ENCODE measurements around the gene LGR6.

The LGR6 gene

DNA sequence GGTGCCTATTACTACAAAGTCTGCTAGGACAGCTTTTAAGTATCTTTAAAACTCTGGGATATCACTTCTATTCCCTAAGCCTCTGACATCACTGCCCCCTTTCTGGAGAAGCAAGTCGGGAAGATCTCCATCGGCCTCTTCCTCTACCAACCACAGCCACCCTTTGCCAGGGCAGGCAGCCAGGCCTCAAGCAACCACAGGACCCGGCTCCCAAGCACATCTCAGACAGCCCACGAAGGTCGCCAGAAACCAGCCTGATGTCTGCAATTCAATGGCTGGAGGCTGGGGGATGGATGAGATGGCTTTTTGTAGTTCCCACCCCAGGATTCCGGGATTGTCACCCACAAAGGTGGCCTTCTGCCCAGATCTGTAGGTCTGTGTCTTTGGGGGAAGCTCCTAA is 70.7 kb downstream of the LGR6 start:
- no peak for DNase-seq (ENCODE audit: low read depth, low spot score)

DNA sequence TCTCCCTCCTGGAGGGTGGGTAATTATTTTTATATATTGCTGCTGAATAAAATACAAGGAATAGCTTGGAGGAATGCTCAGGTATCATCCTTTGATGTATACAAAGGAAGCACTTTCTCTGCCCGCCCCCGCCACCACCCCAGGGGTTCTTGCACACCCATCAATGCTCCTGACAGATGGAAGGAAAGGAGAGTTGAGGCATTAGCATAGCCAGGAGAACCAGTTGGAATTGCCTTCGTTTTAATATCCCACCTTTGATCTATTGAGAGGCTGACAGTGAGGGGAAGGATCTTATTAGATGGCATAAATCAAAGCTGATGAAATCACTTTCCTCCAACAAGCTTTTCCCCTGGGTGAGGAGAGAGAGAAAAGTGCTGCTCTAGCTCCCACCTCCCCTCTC is 71.1 kb downstream of the LGR6 start:
- no peak for DNase-seq (ENCODE audit: low read depth, low spot score)

DNA sequence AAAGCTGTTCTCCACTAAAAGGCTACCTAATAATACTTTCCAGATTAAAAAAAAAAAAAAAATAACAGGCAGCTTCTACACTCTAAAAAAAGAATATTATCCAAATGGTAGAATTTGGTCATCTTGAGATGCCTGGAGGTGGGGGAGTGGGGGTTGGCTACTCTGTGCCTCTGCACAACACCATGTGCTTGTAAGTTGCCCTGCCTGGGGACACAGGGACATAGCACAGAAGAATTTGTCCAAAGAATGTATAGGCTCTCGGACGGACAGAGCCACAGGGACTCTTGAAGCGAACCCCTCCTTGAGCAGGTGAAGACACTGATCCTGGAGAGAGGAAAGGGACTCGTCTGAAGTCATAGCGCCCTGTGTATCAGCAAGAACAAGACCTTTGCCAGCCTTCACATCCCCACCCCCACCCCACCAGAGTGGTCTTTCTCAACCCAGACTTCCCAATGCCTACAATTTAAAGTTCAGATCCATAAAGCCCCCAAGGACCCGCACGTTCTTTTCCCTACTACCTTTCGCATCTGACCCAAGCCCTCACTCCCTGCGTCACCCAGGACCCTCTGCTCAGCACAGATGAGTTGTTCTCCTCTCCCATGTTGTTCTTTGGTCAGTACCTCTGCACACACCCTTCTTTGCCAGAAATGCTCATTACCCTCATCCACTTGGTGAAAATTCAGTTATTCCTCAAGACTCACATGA is 72.6 kb downstream of the LGR6 start:
- no peak for DNase-seq (ENCODE audit: low read depth, low spot score)

DNA sequence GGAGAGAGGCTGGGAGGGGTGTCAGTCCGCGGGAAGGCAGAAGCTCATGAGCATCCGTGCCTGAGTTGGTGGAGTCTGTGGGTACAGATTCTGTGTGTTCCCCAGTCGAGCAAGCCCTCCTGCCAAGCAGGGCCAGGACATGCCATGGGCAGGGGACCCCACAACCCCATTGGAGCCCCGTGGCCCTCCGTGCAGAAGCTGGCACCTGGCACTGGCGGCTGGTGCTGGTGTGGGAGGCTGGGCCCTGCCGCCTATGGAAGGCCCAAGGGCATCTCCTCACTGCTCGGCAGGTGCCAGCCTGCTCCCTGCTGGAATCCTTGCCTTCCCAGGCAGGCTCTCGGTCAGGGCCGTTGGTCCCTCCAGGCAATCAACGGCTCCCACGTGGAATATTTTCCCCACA is 74.4 kb downstream of the LGR6 start:
- DNase-seq (ENCODE audit: low read depth, low spot score): no peak

DNA sequence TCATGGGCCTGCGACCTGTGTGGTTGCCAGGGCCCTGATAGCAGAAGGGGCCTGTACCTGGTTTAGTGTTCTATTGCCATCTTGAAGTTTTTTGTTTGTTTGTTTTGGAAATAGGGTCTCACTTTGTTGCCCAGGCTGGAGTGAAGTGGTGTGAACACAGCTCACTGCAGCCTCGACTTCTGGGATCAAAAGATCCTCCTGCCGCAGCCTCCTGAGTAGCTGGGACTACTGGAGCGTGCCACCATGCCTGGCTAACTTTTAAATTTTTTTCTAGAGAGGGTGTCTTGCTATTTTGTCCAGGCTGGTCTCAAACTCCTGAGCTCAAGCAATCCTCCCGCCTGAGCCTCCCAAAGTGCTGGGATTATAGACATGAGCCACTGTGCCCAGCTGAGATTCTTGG is 75.2 kb downstream of the LGR6 start:
- no peak for DNase-seq (ENCODE audit: low read depth, low spot score)

DNA sequence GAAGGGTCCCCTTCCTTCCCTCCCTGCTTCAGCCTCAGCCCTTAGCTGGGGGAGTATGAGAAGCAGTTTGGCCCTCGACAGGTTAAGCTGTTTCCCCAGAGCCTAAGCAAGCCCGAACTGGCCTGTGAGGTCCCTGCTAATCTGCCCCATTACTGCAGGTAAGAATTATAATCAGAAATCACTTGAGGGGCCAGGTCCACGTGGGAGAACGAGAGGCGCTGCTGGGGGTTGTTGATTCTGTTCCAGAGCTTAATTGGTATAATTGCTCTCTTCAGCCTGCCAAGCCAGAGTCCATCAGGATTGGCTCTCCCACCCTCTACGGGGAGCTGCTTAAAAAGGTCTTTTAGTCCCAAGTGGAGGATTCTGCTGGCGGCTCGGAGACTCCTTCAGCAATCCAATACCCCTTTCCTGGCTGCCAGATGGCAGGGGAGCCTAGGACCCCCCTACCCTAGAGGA is 77.3 kb downstream of the LGR6 start:
- no peak for DNase-seq (ENCODE audit: low read depth, low spot score)

DNA sequence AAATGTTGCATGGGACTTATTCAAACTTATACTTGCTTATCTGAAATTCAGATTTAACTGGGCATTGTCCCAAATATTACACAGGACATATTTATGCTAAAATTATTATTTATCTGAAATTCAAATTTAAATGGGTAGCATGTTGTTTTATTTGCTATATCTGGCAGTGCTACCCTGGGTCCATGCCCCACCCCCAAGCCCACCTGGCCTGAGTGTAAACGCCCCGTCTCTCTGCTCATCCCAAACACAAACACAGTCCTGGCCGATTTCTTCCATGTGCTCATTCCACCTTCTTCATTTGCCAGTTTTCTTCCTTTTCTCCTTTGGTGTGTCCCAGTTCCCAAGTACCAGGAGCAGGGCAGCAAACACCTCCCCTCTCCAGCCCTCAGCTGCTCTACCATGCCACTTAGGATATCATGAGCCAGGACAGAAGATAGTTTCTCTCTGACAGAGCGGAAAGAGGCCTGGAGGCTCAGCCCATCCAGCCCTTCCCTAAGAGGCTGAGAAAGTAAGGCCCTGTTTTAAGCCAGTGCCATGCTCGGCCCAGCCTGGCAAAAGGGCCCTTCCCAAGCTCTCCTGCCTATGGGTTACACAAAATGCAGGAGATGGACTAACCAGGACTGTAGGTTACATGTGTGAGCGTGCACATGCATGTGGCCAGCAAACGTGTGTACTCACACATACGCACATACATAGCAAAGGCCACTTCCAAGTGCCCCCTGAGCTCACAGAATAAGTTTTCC is 78.7 kb downstream of the LGR6 start:
- DNase-seq (ENCODE audit: low read depth, low spot score): no peak

DNA sequence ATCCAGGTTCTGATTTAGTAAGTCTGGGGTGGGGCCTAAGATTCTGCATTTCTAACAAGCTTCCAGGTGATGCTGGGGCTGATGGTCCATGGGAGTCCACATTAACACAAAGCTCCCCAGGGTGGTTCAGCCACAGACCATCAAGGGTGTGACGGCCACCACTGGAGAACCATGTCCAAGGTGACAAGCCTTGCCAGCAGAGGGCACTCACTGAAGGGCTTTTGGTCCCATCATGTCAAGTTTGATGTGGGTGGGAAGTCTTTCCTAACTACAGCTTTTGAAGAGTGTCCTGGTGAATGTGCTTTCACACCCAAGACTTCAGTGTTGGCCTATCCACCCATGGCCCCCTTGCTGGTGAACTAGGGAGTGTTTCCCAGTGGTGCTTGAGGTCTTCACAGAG is 81.0 kb downstream of the LGR6 start:
- DNase-seq (ENCODE audit: low read depth, low spot score): no peak

DNA sequence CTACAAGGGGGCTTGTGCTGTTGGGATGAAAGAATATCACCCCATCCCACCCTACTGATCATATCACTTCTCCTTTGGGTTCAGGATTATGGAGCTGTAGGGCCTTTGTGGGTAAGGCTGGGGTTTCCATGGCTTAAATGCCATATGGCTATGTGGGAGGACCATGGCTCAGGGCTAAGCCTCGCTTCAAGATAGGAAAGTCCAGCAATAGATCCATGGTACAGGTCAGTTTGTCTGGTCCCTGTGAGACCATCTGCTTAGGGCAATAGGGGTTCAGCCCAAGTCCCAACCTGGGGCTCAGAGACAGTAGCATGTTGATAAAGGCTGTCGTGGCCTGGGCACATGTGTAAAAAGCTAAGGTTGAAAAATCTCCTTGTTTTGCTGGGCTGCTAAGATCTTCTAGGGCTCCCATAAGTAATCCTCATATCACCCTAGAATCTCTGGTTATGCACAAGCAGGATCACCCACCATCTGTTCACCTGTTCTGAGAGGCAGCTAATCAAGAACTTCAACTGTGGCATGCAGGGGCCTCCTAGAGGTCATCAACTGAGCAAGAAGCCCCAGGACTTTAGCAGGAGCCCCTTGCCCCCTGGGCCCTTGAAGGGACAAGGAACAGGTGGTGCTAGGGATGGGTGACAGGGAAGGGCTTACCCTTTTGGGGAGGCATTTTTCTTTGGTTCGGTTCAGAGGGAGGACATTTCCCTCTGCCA is 81.6 kb downstream of the LGR6 start:
- DNase-seq (ENCODE audit: low read depth, low spot score): no peak

DNA sequence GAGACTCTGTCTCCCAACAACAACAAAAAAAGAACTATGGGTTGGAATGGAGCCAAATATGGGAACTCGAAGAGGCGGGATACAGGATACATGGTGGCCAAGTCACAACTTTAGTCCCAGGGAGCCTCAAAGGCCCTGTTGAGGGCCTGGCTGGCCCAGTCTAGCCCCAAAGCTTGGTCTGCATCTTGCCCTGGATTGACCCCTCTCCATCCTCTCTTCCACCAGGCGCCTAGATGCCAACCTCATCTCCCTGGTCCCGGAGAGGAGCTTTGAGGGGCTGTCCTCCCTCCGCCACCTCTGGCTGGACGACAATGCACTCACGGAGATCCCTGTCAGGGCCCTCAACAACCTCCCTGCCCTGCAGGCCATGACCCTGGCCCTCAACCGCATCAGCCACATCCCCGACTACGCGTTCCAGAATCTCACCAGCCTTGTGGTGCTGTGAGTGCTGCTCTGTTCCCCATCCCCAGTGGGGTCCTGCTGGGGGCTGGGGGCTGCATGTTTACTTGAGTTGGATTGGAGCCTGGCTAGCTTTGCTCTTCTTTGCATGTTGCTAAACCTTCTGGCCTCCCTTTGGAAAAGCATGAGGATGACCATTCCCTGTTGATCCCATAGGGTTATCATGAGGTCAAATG is 82.6 kb downstream of the LGR6 start:
- no peak for DNase-seq (ENCODE audit: low read depth, low spot score)

DNA sequence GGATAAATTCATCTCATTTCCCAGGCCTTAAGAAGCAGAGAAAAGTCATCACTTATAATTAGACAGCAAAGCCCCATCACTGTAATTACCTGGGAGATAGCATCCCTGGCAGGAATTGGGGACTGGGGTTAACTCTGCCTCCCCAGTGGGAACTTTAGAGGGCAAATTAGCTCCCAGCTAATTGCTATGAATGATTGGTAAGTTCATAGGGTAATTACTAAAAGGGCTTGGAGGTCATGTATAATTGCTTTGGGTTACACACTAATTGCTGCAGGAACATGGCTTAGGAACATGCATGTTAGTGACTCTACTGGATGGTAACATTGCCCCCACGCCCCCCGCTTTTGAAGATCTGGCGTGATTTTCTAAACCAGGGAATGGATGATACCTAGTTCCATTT is 83.3 kb downstream of the LGR6 start:
- DNase-seq (ENCODE audit: low read depth, low spot score): no peak

DNA sequence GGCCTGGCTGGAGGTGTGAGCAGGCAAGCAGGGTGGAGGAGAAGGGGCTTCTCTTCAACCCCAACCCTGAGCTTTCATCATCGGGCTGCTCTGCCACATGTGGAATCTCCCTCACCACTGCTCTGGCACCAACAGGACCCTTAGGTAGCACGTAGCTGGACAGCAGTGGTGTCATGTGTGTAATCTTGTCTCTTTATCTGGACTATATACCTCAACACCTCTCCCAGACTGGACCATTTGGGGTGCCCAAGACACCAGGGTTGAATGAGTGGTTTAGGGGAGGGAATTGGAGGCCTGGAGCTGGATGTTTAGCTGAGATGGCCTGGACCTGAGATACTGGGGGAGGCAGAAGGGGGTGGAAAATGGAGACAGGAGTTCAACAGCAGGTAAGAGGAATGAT is 85.2 kb downstream of the LGR6 start:
- no peak for DNase-seq (ENCODE audit: low read depth, low spot score)

DNA sequence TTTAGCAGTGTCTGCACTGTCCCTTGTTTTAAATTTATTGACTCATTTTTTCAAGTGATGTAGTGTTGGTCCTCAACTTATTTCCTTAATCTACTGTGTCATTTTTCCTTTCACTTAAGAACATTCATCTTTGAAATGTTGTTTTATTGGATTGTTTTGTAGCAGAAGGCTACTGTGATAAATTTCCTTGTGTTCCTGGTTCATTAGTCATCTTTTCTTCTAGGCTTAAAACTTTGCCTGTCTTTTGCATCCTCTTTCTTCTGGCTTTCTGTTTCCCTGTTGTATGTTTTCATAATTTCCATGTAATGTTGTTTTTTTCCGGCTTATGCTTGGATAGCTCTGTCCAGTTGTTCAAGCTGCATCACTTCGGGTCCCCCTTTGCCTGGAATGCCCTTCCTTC is 86.2 kb downstream of the LGR6 start:
- DNase-seq (ENCODE audit: low read depth, low spot score): no peak

DNA sequence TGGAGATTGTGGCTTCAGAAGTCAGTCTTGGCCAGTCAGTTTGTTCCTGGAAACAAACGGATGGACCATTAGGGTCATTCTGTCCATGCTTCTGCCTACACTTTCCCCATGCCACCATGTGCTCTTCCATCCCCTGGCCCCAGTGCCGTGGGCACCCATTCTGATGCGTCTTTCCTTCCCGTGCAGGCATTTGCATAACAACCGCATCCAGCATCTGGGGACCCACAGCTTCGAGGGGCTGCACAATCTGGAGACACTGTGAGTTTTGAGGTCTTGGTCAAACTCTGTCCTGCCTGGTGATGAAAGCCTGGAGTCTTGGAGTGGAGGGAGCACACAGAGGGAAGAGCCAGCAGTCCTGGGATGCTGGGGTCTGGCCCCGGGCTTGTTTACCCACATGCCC is 87.0 kb downstream of the LGR6 start:
- DNase-seq (ENCODE audit: low read depth, low spot score): no peak

DNA sequence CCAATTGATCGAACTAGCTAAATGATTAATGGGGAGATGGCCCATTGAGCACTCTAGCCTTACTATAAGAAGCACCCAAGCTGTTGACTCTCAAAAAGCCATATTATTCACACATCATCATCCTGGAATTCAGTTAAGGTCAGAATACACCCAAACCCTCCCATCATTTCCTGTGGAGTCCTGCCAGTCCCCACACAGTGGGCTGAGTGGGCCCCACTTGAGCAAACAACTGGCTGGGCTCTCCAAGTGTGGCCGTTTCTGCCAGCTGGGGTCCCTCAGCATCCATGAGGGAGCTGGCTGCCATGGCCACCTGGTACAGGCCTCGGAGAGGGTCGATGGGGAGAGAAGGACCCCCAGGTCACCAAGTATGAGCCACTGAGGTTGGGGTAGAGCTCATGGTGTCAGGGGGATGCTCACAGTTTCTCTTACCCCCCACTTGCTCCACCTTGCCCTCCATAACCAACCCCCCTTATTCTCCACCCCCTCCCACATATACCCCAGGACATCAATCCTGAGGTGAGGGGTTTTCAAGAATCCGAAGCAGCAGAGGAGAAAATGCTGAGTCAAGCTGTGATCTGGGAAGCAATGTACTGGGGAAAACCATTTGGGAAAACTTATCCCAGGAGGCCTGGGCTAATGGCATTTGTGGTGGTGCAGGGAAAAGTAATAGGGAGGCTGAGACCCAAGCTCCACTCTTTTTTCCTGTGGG is 87.9 kb downstream of the LGR6 start:
- no peak for DNase-seq (ENCODE audit: low read depth, low spot score)

DNA sequence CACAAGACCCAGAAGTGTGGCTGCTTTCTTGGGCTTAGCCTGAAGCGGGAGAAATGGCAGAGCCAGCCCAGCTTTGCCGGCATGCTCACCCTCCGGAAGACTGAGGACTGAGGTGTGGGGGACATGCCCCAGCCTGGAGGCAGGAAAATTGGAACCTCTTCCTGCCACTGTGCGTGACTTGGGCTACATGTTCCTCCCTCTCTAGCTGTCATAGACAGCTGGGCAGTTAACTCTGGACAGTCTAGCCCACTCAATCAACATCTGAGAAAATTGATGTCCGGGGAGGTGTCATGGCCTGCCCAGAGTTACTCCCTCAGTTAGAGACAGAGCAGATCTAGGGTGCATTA is 88.4 kb downstream of the LGR6 start:
- DNase-seq (ENCODE audit: low read depth, low spot score): no peak

DNA sequence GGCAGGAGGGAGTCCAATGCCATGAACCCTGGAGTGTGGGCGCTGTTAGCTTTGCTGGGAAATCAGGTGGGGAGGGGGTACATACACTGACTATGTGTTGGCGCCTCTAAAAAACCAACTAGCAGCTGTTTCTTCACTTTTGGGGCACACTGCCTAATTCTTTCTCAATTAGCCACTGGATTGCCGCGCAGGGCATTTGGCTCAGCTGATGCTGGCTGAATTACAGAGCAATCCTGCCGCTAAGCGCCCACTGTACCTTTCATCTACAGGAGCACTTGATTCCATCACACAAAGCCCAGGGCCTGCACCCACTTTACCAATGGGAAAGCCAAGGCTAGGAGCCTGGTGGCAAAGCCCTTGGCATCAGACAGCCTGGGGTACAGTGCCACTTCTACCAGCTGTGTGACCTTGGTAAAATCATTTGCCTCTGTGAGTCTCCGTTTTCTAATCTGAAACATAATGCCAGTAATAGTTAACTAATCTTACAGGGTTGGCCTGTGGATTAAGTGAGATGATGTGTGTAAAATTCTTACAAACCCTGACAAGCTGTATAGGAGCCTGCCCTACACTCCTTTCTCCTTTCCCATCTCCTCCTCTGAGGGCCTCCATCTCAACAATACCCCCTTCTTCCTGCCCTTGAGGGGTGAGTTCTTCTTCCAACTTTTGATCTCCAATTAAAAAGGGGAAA is 89.1 kb downstream of the LGR6 start:
- DNase-seq (ENCODE audit: low read depth, low spot score): no peak

DNA sequence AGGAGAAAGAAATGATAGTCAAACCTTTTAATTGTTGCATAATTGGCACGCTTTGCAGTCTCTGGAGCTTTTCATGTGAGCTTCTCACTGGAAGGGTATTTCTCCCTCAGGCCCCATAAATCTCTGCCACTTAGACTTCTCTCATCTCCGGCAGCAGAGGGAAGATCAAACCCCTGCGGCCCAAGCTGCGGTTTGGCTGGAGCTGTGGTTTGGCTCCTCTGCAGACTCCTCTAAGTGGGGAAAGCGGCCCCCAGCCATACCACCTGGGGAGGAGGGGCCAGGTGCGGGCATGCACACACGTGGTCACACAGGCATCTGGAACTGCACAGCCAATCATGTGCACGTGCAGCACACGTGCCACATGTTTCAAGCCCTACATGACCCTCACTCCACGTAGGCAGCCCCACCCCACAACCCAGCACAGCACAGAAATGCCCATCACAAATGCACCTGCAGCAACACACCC is 89.8 kb downstream of the LGR6 start:
- DNase-seq (ENCODE audit: low read depth, low spot score): no peak

DNA sequence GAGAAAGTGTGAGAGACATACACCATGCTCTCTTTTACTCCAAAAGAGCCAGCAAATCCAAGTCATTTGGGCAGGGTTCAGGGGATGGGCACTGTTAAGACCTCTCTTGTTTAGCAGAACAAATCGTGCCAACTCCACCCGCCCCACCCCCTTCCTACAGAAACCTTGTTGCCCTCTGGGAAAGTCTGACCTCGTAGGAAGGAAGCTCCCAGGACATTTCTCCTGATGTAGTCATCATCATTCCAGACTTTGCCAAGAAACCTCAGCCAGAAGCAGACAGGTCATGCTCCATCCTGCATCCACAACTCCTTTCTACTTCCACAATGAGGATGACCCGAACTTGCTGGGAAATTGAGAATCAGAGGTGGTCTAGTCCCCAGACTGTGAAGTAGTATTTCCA is 90.4 kb downstream of the LGR6 start:
- no peak for DNase-seq (ENCODE audit: low read depth, low spot score)

DNA sequence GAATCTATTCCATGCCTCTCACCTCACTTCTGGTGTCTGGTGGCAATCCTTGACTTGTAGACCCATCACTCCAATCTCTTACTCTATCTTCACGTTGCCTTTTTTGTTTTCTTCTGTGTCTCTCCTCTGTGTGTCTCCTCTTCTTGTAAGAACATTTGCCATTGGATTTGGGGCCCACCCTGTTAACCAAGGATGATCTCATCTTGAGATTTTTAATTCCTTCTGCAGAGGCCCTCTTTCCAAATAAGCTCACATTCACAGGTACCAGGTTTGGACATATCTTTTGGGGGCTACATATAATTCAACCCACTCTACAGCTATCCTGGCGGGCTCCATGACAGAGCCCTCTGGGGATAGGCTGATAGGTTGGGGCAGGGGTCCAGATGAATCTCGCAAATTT is 92.3 kb downstream of the LGR6 start:
- DNase-seq (ENCODE audit: low read depth, low spot score): no peak

DNA sequence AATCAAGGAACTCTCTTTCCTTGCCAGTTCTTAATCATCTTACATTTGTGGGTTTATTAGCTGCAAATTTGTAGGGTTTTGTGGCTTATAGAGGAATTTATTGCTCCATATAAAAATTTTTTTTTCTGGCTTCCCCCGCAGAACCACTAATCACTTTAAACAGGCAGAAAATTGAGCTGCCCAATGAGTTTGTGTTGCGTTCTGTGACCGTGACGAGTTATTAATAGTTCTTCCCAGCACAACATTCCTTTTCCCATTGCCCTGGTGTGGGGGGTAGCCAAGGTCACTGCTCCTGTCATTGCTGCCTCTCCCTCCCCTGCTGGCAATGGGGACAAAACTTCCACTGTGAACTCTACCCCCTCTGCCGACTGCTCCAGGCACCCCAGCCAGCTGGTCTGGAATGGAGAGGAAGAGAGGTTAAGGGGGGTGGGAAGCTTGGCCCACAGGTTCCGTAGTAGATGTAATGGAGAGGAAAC is 93.1 kb downstream of the LGR6 start:
- no peak for DNase-seq (ENCODE audit: low read depth, low spot score)

Data from iPS DF 19.7 (cell line).